Measurements from ENCODE around the gene GYPC. TPM values are rescaled to one million over a fixed set of nuclear protein-coding genes. Genes with fewer than 3 reads are reported as not detected.
"Not testable (repeated sequence)": the region's sequence is repeated elsewhere in the genome, so short reads cannot be mapped to it uniquely, and the experiment has no call there.

GYPC gene
- polyA plus RNA-seq, 1 experiment, result 236 TPM

DNA sequence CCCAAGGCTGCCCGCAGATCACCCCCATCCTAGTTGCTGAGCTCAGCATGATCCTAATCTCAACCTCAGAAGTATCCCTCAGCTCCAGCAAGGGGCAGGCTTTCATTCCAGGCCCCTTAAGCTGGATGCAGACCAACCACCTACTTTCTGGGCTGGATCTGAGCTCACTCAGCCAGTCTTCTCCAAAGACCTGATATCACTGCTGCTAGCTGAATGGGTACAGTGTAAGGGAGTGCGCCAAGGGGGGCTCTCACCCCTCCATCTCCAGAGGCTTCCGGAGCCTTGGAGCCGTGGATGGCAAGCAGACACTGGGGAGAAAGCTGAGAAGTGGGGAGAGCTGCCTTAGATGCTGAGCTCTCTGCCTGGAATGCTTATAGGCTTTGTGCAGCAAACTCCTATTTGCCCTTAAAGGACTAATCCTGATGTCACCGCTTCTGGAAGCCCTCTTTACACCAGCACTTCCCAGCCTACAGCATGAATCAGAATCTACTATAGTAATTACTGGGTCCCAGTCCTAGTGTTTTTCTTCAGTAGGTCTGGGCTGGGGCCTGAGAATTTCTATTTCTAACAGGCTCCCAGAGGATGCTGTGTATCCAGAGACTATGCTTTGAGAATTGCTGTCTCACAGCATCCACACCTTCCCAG lies 31.0 kb downstream of the GYPC start:
- Histone ChIP-seq H3K36me3 (ENCODE audit: control insufficient read depth, insufficient read depth, low read length) (peaks cover 6% of the 10 kb centered on the region), H3K27me3 (ENCODE audit: control insufficient read depth, insufficient read depth, low read length) (no peaks in the 10 kb centered on the region), H3K4me3 (ENCODE audit: low read depth, low read length) (no peak overlapping the region)
- ChIA-PET CTCF (interaction anchor here (1.0 kb wide), 1 partner anchor 11 kb away, joined by 3 read pairs; no protein-coding TSS in a partner anchor), POLR2A (no interaction called here)
- no peak for DNase-seq (ENCODE audit: low read depth)
- TF ChIP-seq CTCF (IDR thresholded peaks at IDR 0.05; ENCODE audit: insufficient read depth, low read depth, low read length), result no peak

DNA sequence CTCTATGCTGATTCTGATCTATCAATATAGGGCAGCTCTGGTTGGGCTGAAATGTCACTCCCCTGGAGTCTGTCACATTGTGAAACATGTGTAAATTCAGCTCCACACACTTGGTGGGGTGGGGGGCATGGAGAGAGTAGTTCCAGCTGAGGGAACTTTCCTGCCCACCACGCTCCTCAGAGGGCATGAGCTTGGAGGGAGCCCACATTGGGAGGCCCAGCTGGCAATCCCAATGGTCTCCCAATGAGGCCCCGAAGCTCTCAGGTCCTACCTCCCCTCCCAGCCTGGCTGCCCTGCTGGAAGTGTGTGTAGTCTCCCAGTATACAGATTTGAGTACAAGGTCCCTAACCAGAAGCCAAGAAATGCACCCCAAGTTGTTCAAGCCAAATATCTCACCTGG lies 31.5 kb downstream of the GYPC start:
- Histone ChIP-seq H3K36me3 (ENCODE audit: control insufficient read depth, insufficient read depth, low read length) (peaks cover 6% of the 10 kb centered on the region), H3K4me3 (ENCODE audit: low read depth, low read length) (no peak overlapping the region), H3K27me3 (ENCODE audit: control insufficient read depth, insufficient read depth, low read length) (no peaks in the 10 kb centered on the region)
- ChIA-PET POLR2A (no interaction called here), CTCF (interaction anchor here (1.0 kb wide), 1 partner anchor 11 kb away, joined by 3 read pairs; no protein-coding TSS in a partner anchor)
- no peak for DNase-seq (ENCODE audit: low read depth)
- no peak for TF ChIP-seq CTCF (IDR thresholded peaks at IDR 0.05; ENCODE audit: insufficient read depth, low read depth, low read length)

GRCh38 chr2:126688594-126688993 lies 32.6 kb downstream of the GYPC start:
- H3K36me3 ChIP-seq (ENCODE audit: control insufficient read depth, insufficient read depth, low read length); H3K4me3 ChIP-seq (ENCODE audit: low read depth, low read length); POLR2A ChIA-PET; H3K27me3 ChIP-seq (ENCODE audit: control insufficient read depth, insufficient read depth, low read length); DNase-seq (ENCODE audit: low read depth): not testable (repeated sequence)
- CTCF ChIA-PET, result interaction anchor here (0.7 kb wide), 2 partner anchors 30 to 88 kb away, joined by 3 read pairs; no protein-coding TSS in a partner anchor

- CTCF ChIA-PET, result interaction anchor here (0.6 kb wide), 1 partner anchor 559 kb away, joined by 3 read pairs; no protein-coding TSS in a partner anchor
- DNase-seq (ENCODE audit: low read depth); H3K4me3 ChIP-seq (ENCODE audit: low read depth, low read length); H3K27me3 ChIP-seq (ENCODE audit: control insufficient read depth, insufficient read depth, low read length); POLR2A ChIA-PET: not testable (repeated sequence)
- H3K36me3 ChIP-seq (ENCODE audit: control insufficient read depth, insufficient read depth, low read length), result peaks cover 19% of the 10 kb centered on the region
Measured at GRCh38 chr2:126692241-126692640, 36.3 kb downstream of the GYPC start.

DNA sequence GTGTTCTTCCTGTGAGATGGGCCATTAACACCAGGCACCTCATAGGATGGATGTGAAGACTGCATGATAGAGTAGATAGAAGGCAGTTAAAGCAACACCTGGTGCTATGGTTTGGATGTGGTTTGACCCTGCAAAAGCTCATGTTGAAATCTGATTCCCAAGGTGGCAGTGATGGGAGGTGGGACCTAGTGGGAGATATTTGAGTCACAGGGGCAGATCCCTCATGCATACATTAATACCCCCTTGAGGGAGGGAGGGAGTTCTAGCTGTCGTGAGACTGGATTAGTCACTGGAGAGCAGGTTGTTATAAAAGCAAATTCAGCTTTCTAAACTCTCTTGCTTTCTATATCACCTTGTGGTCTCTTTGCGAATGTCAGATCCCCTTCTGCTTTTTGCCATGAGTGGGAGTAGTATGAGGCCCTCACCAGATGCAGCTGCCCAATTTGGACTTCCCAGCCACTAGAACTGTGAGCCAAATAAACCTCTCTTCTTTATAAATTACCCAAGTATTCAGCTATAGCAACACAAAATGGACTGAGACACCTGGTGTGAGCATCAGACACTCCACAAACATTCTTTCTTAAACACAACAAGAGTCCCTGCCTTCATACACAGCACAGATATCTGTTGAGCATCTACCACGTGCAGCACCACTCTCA lies 37.1 kb downstream of the GYPC start:
- DNase-seq (ENCODE audit: low read depth); POLR2A ChIA-PET; CTCF ChIA-PET; H3K27me3 ChIP-seq (ENCODE audit: control insufficient read depth, insufficient read depth, low read length); H3K4me3 ChIP-seq (ENCODE audit: low read depth, low read length): not testable (repeated sequence)
- H3K36me3 ChIP-seq (ENCODE audit: control insufficient read depth, insufficient read depth, low read length), result peaks cover 20% of the 10 kb centered on the region

DNA sequence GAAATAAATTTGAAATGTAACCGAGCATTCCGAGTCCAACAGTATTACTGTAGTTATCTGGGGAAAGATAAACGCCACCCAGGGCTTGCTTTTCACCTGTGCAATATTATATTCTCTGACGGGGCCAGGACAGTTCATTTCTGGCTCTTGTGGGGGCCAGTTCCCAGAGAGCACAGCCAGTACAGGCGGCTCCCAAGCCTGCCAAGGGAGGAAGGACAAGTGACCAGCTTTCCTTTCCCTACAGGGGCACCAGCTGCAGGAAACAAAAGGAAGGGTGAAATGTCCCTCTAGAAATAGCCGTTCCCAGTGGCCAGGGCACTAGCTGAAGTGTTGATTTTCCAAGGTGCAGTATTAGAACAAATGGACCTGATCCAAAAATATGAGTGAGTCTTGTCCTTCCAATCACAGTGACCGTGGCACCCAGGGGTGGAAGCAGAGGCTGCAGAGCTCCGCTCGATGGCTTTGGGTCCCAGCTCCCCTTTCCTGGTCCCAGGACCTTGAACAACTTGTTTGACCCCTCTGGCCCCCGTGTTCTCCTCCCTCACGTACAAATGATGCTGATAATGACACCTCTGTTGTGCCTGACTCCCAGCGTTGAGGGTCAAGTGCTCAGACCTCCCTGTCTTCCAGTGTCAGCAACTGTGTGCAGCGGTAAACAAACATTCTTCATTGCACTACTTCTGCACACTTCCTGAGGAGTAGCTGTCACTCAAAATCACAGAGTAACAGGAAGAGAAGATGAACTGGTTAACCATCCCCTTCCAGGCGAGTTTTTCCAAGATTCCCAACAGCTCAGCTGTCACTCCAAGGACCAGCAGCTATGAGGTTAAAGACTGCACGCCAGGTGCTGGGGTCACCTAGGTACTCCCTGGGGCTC lies 40.9 kb downstream of the GYPC start:
- no peak for TF ChIP-seq CTCF (IDR thresholded peaks at IDR 0.05; ENCODE audit: insufficient read depth, low read depth, low read length)
- DNase-seq (ENCODE audit: low read depth), result no peak
- ChIA-PET CTCF (interaction anchor here (0.6 kb wide), 1 partner anchor 78 kb away, joined by 4 read pairs; no protein-coding TSS in a partner anchor), POLR2A (no interaction called here)
- H3K4me3 ChIP-seq (ENCODE audit: low read depth, low read length), result no peak overlapping the region
- no peaks in the 10 kb centered on the region for H3K27me3 ChIP-seq (ENCODE audit: control insufficient read depth, insufficient read depth, low read length)
- H3K36me3 ChIP-seq (ENCODE audit: control insufficient read depth, insufficient read depth, low read length), result peaks cover 22% of the 10 kb centered on the region
